OCI-LY7 (cell line): ENCODE data around the gene DUSP22. TPM values are rescaled to one million over a fixed set of nuclear protein-coding genes. Genes with fewer than 3 reads are reported as not detected.

ENCODE experiments used
- BruUV-seq: library from RNA; stranded (reverse); fragments of 400-500 nt; replicated peaks from 2 replicates; lab custom pipeline; 2021; lab: Mats Ljungman, UMichigan
- CTCF ChIA-PET: fragments of 300-600 bp; sonication (Branson Sonifier 250); formaldehyde crosslinking; loops from one replicate; lab custom pipeline; 2022; ENCODE audit warnings: antibody characterized with exemption; ENCODE audit not compliant: unreplicated experiment; lab: Charles Lee
- POLR2A ChIA-PET: fragments of 300-600 bp; sonication (Branson Sonifier 250); formaldehyde crosslinking; loops from one replicate; lab custom pipeline; 2022; ENCODE audit warnings: antibody characterized with exemption; lab: Charles Lee
- DNase-seq: peaks from one replicate; pipeline ENCODE4 v3.0.0-alpha.2; 2015; ENCODE audit warnings: low spot score
- H2AFZ ChIP-seq: fragments of 200-600 bp; sonication (generic), shearing (Covaris generic); 2 replicates; pipeline ENCODE4 v1.6.1; 2014; ENCODE audit warnings: mild to moderate bottlenecking, antibody characterized with exemption, low read length, moderate library complexity
- H3K27ac ChIP-seq: fragments of 200-600 bp; sonication (generic); 2 replicates; pipeline ENCODE4 v1.5.1; 2014; ENCODE audit warnings: mixed run types, low read depth, mild to moderate bottlenecking, moderate library complexity, low read length, inconsistent platforms; ENCODE audit not compliant: poor library complexity, severe bottlenecking
- H3K36me3 ChIP-seq: fragments of 200-600 bp; sonication (generic); 2 replicates; pipeline ENCODE4 v1.6.1; 2014; ENCODE audit warnings: mild to moderate bottlenecking, antibody characterized with exemption, low read length, moderate library complexity, mixed read lengths; ENCODE audit not compliant: insufficient read depth
- H3K4me1 ChIP-seq: fragments of 200-600 bp; sonication (generic); 2 replicates; pipeline ENCODE4 v1.5.1; 2014; ENCODE audit warnings: mild to moderate bottlenecking, low read length; ENCODE audit not compliant: insufficient read depth, poor library complexity, severe bottlenecking
- H3K4me2 ChIP-seq: fragments of 200-600 bp; sonication (generic); 2 replicates; pipeline ENCODE4 v1.6.1; 2014; ENCODE audit warnings: mild to moderate bottlenecking, low read length
- H3K4me3 ChIP-seq: fragments of 200-600 bp; sonication (generic); 2 replicates; pipeline ENCODE4 v1.5.1; 2014; ENCODE audit warnings: mild to moderate bottlenecking, low read depth, low read length; ENCODE audit not compliant: poor library complexity, severe bottlenecking
- H3K79me2 ChIP-seq: fragments of 200-600 bp; sonication (generic); 2 replicates; pipeline ENCODE4 v1.6.1; 2016; ENCODE audit warnings: low read depth, mild to moderate bottlenecking, low read length, moderate library complexity, mixed read lengths; ENCODE audit not compliant: insufficient read depth
- H3K9me2 ChIP-seq: fragments of 200-600 bp; sonication (generic); 2 replicates; pipeline ENCODE4 v1.6.1; 2016; ENCODE audit warnings: mild to moderate bottlenecking, low read length, mixed read lengths; ENCODE audit not compliant: insufficient read depth
- H3K9me3 ChIP-seq: fragments of 200-600 bp; sonication (generic); 2 replicates; pipeline ENCODE4 v1.6.1; 2014; ENCODE audit warnings: mild to moderate bottlenecking, mixed run types, low read length, mixed read lengths
- H4K20me1 ChIP-seq: fragments of 200-600 bp; sonication (generic); 2 replicates; pipeline ENCODE4 v1.6.1; 2014; ENCODE audit warnings: mild to moderate bottlenecking, antibody characterized with exemption, low read length, moderate library complexity, mixed read lengths; ENCODE audit not compliant: insufficient read depth
- EZH2phosphoT487 ChIP-seq: fragments of 200-600 bp; sonication (generic); IDR thresholded peaks from 2 replicates; pipeline ENCODE4 v1.6.1; 2018; ENCODE audit warnings: low read depth, borderline replicate concordance, mild to moderate bottlenecking, mixed run types, antibody characterized with exemption, low read length, moderate library complexity, mixed read lengths
- intact Hi-C: fragments of 100-400 bp; cut with micrococcal nuclease; formaldehyde crosslinking; loops from one replicate; pipeline ENCODE4 v1.10.0; 2022; ENCODE audit not compliant: unreplicated experiment
- total RNA-seq, 2 experiments: library from RNA; depleted of rRNA in 1 of 2; stranded (reverse); fragments of >200 nt in 1 of 2; shearing (Covaris generic) in 1 of 2; gene quantifications; 2 replicates each; pipeline ENCODE4 v1.2.3, GENCODE V29; 2014 to 2022
- TF ChIP-seq, protein P1 (sequence below): fragments of 200-600 bp; sonication (generic); conservative IDR thresholded peaks from 2 replicates; pipeline ENCODE4 v1.5.1; 2014; ENCODE audit warnings: mild to moderate bottlenecking, antibody characterized with exemption, low read length, moderate library complexity, mixed read lengths

Gene DUSP22
- total RNA-seq, 2 experiments from 2014 or later: 149 to 171 TPM

- ChIA-PET CTCF (interaction anchor here (0.8 kb wide), 1 partner anchor 53 kb away, joined by 3 read pairs; no protein-coding TSS in a partner anchor), POLR2A (interaction anchor here (1.0 to 4.9 kb wide), 5 partner anchors 8 to 49 kb away, joined by 3 to 69 read pairs (median 15); no protein-coding TSS in a partner anchor)
- Histone ChIP-seq H3K79me2 (no peaks in the 10 kb centered on the region), H2AFZ (no peak overlapping the region), H3K27ac (peak overlapping the region; percentile 86), H3K9me2 (no peaks in the 10 kb centered on the region), H3K4me1 (peaks cover 100% of the 10 kb centered on the region), H3K4me3 (no peak overlapping the region), H3K9me3 (no peaks in the 10 kb centered on the region), H4K20me1 (no peaks in the 10 kb centered on the region), H3K4me2 (peak overlapping the region; percentile 66; the same call in 1 of the 2 replicates), H3K36me3 (no peaks in the 10 kb centered on the region)
- no peak for DNase-seq
- intact Hi-C loops: no loop called here
- BruUV-seq: no TSS peak
- TF ChIP-seq, protein P1, sequence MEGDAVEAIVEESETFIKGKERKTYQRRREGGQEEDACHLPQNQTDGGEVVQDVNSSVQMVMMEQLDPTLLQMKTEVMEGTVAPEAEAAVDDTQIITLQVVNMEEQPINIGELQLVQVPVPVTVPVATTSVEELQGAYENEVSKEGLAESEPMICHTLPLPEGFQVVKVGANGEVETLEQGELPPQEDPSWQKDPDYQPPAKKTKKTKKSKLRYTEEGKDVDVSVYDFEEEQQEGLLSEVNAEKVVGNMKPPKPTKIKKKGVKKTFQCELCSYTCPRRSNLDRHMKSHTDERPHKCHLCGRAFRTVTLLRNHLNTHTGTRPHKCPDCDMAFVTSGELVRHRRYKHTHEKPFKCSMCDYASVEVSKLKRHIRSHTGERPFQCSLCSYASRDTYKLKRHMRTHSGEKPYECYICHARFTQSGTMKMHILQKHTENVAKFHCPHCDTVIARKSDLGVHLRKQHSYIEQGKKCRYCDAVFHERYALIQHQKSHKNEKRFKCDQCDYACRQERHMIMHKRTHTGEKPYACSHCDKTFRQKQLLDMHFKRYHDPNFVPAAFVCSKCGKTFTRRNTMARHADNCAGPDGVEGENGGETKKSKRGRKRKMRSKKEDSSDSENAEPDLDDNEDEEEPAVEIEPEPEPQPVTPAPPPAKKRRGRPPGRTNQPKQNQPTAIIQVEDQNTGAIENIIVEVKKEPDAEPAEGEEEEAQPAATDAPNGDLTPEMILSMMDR: no peak
- no peak for TF ChIP-seq EZH2phosphoT487
These were observed 66.6 kb downstream of the DUSP22 start for GRCh38 chr6:358847-359246.

DNA sequence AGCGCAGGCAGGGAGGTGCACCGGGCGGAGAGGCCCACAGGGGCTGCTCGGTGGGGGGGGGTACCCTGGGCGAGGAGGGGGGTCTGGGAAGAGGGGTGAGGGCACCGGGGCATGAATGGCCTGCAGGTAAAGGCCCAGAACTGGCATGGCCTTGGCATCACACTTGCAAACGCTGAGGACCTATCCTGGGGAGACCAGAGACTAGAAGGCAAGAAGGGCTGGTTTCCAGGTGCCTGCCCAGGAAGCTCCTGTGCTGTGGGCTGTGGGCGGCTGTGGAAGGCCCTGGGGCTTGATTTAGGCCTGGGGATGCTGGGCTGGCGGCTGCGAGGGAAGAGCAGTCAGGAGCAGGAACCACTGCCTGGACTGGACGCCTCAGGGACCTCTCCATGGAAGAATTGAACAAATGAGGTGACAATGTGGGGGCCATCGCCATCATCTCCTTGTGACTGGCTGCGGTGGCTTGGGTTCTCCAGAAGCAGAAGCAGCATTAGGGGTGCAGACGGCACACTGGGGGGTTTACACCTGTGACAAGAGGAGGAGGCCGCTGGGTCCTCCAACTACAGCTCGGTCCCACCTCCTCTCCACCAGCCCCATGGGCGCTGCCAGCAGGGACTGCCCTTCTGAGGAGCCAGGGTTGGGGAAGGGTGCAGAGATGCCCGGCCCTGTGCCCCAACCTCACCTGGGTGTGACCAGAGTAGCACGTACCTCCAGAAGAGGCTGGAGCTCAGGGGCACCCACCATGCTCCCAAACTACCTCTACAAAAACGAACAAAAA is 67.2 kb downstream of the DUSP22 start:
- ChIA-PET POLR2A (interaction anchor here (0.8 to 8.0 kb wide), 19 partner anchors 7 to 170 kb away, joined by 3 to 81 read pairs (median 9); partner anchors contain the start of gene IRF4), CTCF (interaction anchor here (0.8 to 1.6 kb wide), 4 partner anchors 13 to 33 kb away, joined by 4 to 6 read pairs (median 4); no protein-coding TSS in a partner anchor)
- TF ChIP-seq, protein P1: no peak
- TF ChIP-seq EZH2phosphoT487: no peak
- Histone ChIP-seq H3K79me2 (no peaks in the 10 kb centered on the region), H3K9me3 (no peaks in the 10 kb centered on the region), H4K20me1 (no peaks in the 10 kb centered on the region), H3K4me3 (no peak overlapping the region), H3K36me3 (no peaks in the 10 kb centered on the region), H3K4me2 (peak overlapping the region; percentile 66), H3K27ac (peak overlapping the region; percentile 95), H2AFZ (peak overlapping the region; percentile 70; the same call in 1 of the 2 replicates), H3K9me2 (no peaks in the 10 kb centered on the region), H3K4me1 (peaks cover 100% of the 10 kb centered on the region)
- no peak for DNase-seq
- intact Hi-C loops: no loop called here
- no TSS peak for BruUV-seq
